Nephron (organoid): ENCODE measurements around the gene GIMAP6.
"Not testable (repeated sequence)": the region's sequence is repeated elsewhere in the genome, so short reads cannot be mapped to it uniquely, and the experiment has no call there.

Experiments used
- H3K27ac Mint-ChIP-seq, 3 experiments: 2 replicates each; pipeline ENCODE4 v1.8.0; 2020; ENCODE audit warnings: mixed read lengths in 3 of 3, mild to moderate bottlenecking in 2 of 3, moderate library complexity in 1 of 3
- H3K27me3 Mint-ChIP-seq: 2 replicates; pipeline ENCODE4 v1.8.0; 2021; ENCODE audit warnings: low read depth, mild to moderate bottlenecking, moderate library complexity, mixed read lengths
- H3K36me3 Mint-ChIP-seq: 2 replicates; pipeline ENCODE4 v1.8.0; 2020; ENCODE audit warnings: low read depth, mixed read lengths
- H3K4me1 Mint-ChIP-seq: 2 replicates; pipeline ENCODE4 v1.8.0; 2020; ENCODE audit warnings: mixed read lengths
- H3K4me3 Mint-ChIP-seq, 3 experiments: 2 replicates each; pipeline ENCODE4 v1.8.0; 2020; ENCODE audit warnings: mild to moderate bottlenecking in 3 of 3, mixed read lengths in 3 of 3, moderate library complexity in 2 of 3
- H3K9me3 Mint-ChIP-seq: 2 replicates; pipeline ENCODE4 v1.8.0; 2020; ENCODE audit warnings: mixed read lengths
- TF ChIP-seq, protein P1 (sequence below), 3 experiments: fragments of 200-600 bp; sonication (generic); IDR thresholded peaks; one replicate each; pipeline ENCODE4 v1.5.0; 2021; ENCODE audit warnings: antibody characterized with exemption in 3 of 3; ENCODE audit not compliant: unreplicated experiment in 3 of 3

Gene GIMAP6

DNA sequence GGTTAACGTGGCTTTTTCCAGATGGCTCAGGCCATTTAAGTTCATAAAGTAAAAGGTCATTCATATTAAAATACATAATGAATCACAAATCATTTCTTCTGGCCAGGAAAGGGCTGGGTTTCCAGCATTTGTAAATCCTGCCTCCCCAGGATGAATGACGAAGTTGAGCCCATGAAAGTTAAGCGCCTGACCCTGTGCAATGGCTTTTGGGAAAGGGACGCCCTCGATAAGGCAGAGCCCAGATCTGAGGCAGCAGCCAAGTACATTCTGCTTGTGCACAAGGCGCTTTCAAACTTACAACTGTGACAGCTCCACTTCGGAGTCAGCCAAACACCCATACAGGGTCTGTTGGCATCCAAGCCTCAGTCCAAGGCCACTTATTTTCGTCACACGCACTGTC is 2.8 kb downstream of the GIMAP6 start:
- Mint-ChIP-seq H3K4me1 (no peaks in the 10 kb centered on the region), H3K9me3 (no peaks in the 10 kb centered on the region), H3K27me3 (peaks cover 22% of the 10 kb centered on the region), H3K4me3 (no peak overlapping the region), H3K36me3 (no peaks in the 10 kb centered on the region), H3K27ac (no peak overlapping the region)
- TF ChIP-seq, protein P1, sequence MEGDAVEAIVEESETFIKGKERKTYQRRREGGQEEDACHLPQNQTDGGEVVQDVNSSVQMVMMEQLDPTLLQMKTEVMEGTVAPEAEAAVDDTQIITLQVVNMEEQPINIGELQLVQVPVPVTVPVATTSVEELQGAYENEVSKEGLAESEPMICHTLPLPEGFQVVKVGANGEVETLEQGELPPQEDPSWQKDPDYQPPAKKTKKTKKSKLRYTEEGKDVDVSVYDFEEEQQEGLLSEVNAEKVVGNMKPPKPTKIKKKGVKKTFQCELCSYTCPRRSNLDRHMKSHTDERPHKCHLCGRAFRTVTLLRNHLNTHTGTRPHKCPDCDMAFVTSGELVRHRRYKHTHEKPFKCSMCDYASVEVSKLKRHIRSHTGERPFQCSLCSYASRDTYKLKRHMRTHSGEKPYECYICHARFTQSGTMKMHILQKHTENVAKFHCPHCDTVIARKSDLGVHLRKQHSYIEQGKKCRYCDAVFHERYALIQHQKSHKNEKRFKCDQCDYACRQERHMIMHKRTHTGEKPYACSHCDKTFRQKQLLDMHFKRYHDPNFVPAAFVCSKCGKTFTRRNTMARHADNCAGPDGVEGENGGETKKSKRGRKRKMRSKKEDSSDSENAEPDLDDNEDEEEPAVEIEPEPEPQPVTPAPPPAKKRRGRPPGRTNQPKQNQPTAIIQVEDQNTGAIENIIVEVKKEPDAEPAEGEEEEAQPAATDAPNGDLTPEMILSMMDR (IDR thresholded peaks at IDR 0.05; ENCODE audit: unreplicated experiment in 3 of 3), result no peak

DNA sequence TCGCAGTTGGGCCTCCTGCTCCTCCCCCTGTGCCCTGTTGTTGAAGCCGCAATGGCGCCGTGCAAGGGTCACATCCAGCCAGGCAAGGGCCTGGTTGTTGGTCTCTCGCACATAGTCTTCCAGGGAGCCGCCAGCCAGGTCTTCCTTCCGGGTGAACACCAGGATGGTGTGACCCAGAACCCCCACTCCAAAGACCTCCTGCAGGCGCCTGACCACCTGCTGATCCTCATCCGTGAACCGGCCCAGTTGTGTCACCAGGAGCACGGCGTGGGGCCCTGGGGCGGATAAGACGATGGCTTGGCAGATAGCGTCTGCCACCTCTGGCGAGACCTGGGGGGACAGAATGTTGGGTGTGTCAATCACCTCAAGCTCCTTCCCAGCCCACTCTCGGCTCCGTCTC is 4.2 kb downstream of the GIMAP6 start:
- no peak overlapping the region for H3K4me3 Mint-ChIP-seq
- no peaks in the 10 kb centered on the region for H3K9me3 Mint-ChIP-seq
- TF ChIP-seq, protein P1 (IDR thresholded peaks at IDR 0.05; ENCODE audit: unreplicated experiment in 3 of 3), result no peak
- no peaks in the 10 kb centered on the region for H3K36me3 Mint-ChIP-seq
- H3K4me1 Mint-ChIP-seq, result no peaks in the 10 kb centered on the region
- peaks cover 22% of the 10 kb centered on the region for H3K27me3 Mint-ChIP-seq
- no peak overlapping the region for H3K27ac Mint-ChIP-seq

DNA sequence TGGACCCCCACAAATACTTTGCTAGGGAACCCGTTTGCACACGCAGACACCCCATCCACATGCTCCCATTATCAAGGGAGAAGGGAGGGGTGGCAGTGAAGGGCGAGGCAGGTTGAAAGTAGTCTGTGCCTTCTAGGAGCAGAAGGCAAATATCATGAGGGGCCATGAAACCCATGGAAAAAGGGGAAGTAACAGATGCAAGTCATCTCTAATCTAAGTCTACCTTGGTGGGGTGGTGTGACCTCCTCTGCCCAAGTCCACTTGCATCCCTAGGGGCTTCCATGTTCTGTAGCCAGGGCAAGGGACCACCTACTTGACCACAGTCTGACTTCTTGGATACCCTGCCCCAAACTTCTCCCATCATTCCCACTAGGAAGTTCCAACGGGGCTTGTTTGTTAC is 5.5 kb downstream of the GIMAP6 start:
- H3K27me3 Mint-ChIP-seq, result peaks cover 22% of the 10 kb centered on the region

DNA sequence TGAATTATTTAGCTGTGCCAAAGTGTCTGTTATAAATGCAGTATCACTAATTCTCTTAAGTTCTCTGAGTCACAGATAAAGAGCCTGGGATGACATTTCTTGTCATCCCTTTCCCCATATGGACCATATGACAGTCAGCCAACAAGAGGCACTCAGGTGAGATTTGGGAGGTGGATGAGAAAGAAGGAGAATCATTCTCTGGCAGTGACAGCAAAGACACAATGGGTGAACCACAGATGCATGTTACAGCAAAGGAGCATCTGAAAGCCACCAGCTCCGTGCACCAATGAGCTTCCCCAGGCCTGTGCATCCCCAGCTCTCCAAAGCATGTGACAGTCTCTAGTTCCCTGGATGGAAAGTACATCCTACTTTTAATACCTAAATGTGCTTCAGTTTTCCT is 10.8 kb downstream of the GIMAP6 start:
- no peaks in the 10 kb centered on the region for H3K4me1 Mint-ChIP-seq
- no peaks in the 10 kb centered on the region for H3K9me3 Mint-ChIP-seq

More for the DNA sequence above, 5.5 kb downstream of the GIMAP6 start:
- H3K4me3 Mint-ChIP-seq, result no peak overlapping the region
- no peaks in the 10 kb centered on the region for H3K36me3 Mint-ChIP-seq
- H3K4me1 Mint-ChIP-seq, result no peaks in the 10 kb centered on the region
- no peaks in the 10 kb centered on the region for H3K9me3 Mint-ChIP-seq
- TF ChIP-seq, protein P1 (IDR thresholded peaks at IDR 0.05; ENCODE audit: unreplicated experiment in 3 of 3), result no peak
- H3K27ac Mint-ChIP-seq, result no peak overlapping the region

DNA sequence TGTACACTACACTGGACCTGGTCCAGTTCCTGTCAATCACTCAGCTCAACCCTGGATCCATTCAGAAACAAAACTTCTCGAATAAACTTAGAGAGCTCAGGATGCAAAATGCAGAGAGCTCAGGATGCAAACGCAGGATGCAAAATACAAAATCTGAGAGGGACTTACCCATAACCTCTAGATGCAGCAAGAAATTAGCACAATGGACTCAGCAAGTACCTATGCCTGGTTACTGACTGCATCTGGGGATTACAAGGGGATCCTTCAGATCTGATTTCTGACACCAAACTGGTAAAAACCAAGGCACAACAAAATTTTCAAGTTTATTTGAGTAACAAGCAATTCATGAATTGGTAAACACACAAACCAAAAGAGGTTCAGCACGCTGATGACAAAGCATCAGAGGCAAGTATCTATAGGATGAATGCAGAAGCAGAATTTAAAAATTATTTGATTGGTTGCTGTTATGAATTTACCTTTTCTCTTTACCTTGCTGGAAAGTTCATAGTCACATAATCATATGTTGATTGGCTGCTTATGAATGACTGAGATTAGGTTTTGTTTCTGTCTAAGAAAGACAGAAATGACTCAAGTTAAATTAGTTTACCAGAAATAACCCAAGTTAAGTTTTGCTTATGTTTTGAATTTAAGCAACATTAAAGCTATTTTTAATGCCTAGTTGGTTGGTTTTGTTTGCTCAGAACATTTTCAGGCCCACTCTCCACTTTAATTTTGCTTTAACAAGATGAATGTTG is 11.4 kb downstream of the GIMAP6 start:
- Mint-ChIP-seq H3K4me1 (no peaks in the 10 kb centered on the region), H3K27ac (no peak overlapping the region), H3K4me3 (no peak overlapping the region), H3K9me3 (no peaks in the 10 kb centered on the region), H3K36me3 (no peaks in the 10 kb centered on the region), H3K27me3 (peaks cover 7% of the 10 kb centered on the region)
- TF ChIP-seq, protein P1 (IDR thresholded peaks at IDR 0.05; ENCODE audit: unreplicated experiment in 3 of 3), result no peak

More for the DNA sequence above, 10.8 kb downstream of the GIMAP6 start:
- TF ChIP-seq, protein P1 (IDR thresholded peaks at IDR 0.05; ENCODE audit: unreplicated experiment in 3 of 3), result no peak
- Mint-ChIP-seq H3K36me3 (no peaks in the 10 kb centered on the region), H3K27me3 (peaks cover 7% of the 10 kb centered on the region), H3K27ac (no peak overlapping the region), H3K4me3 (no peak overlapping the region)

DNA sequence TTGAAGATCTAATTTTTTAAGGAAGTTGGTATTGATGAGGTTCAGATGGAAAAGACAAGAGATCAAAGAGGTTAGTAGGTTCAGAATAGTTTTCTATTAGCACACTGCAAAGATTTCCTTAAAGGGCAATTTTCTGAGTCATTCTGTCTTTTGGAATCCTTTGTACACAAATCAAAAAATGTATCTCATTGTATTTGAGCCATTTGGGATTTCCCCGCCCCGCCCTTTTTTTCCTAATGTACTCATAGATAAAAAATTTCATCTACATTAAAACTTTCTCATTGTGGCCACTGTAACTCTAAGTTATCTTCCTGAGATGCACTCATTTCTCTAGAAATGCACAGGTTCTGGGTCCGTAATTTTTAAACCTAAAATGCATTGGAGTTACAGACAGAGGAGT is 12.1 kb downstream of the GIMAP6 start:
- TF ChIP-seq, protein P1 (IDR thresholded peaks at IDR 0.05; ENCODE audit: unreplicated experiment in 3 of 3), result no peak
- Mint-ChIP-seq H3K4me3 (no peak overlapping the region), H3K27me3 (peaks cover under 1% of the 10 kb centered on the region), H3K9me3 (no peaks in the 10 kb centered on the region), H3K27ac (no peak overlapping the region), H3K36me3 (no peaks in the 10 kb centered on the region), H3K4me1 (no peaks in the 10 kb centered on the region)

DNA sequence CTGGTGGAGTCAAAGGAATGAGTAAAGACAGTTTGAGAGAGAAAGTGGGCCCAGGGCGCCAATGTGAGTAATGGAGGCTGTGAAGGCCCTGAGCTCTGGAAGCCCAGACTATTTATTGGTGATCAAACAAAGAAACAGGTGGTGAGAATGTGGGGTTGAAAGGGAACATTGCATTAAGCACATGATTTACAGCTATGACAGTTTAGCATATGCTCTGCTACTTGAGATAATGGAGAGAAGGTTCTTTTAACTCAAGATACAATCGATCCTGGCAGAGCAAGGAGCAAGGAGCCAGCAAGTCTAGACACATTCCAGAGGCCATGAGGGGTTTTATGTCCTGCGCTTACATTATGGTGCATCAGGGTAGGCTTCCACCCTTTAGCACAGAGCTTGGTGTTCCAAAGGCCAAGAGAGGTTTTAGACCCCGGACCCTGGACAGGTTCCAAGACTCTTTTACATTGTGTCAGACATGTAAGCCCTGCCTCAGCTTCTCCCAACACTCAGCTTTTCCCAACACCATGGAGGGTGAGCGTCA is 16.9 kb downstream of the GIMAP6 start:
- not testable (repeated sequence) for H3K9me3 Mint-ChIP-seq, H3K4me3 Mint-ChIP-seq, H3K27me3 Mint-ChIP-seq, H3K4me1 Mint-ChIP-seq, H3K27ac Mint-ChIP-seq, H3K36me3 Mint-ChIP-seq

DNA sequence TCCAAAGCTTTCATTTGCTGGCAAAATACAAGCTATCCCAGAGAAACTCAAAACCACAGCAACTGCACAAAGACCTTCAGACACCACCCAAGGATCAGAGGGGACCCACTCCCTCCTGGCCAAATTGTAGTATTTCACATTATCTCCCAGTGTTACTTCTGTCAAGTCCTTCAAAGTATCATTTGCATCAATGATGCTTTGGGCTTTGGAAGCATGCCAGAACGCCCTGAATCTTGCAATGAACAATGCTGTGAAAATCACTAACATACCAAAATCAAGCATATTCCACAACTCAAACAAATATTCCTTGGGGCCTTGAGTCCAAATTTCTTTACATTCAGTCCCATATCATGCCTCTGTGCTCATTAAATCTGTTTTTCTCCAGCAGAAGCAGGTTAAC is 17.8 kb downstream of the GIMAP6 start:
- not testable (repeated sequence) for H3K4me3 Mint-ChIP-seq, H3K4me1 Mint-ChIP-seq, H3K27ac Mint-ChIP-seq, H3K9me3 Mint-ChIP-seq, H3K36me3 Mint-ChIP-seq, H3K27me3 Mint-ChIP-seq
